ENCODE measurements around the gene NFKB1.

The NFKB1 gene

DNA sequence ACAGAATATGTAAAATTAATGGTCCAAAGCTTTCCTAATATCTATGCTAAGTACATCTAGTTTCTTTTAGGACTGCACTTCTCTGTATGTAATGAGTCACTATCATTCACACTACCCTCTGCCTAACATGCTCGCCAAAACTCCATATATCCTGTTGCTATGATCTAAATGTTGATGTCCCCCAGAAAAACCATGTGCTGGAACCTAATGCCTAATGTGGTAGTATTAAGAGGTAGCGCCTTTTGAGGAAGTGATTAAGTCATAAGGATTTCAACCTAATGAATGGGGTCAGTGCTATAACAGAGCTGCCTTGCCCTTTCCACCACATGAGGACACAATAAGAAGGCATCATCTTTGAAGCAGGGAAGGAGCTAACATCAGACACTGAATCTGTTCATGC is 34.9 kb upstream of the NFKB1 start:
- H3K9me3 ChIP-seq (ENCODE audit: insufficient read depth, low read length): no peaks in the 10 kb centered on the region
- no peaks in the 10 kb centered on the region for H3F3A ChIP-seq (ENCODE audit: insufficient read depth)
- H3K27ac ChIP-seq (ENCODE audit: low read depth, low read length): no peak overlapping the region
- H3K79me2 ChIP-seq (ENCODE audit: insufficient read depth, low read length): no peaks in the 10 kb centered on the region
- no peak overlapping the region for H3K4me3 ChIP-seq (ENCODE audit: insufficient read depth, low read length, poor library complexity, severe bottlenecking)
- H4K20me1 ChIP-seq (ENCODE audit: low read depth, low read length): no peaks in the 10 kb centered on the region
- no peaks in the 10 kb centered on the region for H3K36me3 ChIP-seq (ENCODE audit: low read length)
- no peaks in the 10 kb centered on the region for H3K27me3 ChIP-seq (ENCODE audit: low read length)
- H3K9ac ChIP-seq (ENCODE audit: low read length): no peak overlapping the region
- H3K4me2 ChIP-seq (ENCODE audit: low read depth, low read length, poor library complexity, severe bottlenecking): no peak overlapping the region
- TF ChIP-seq, protein P1, sequence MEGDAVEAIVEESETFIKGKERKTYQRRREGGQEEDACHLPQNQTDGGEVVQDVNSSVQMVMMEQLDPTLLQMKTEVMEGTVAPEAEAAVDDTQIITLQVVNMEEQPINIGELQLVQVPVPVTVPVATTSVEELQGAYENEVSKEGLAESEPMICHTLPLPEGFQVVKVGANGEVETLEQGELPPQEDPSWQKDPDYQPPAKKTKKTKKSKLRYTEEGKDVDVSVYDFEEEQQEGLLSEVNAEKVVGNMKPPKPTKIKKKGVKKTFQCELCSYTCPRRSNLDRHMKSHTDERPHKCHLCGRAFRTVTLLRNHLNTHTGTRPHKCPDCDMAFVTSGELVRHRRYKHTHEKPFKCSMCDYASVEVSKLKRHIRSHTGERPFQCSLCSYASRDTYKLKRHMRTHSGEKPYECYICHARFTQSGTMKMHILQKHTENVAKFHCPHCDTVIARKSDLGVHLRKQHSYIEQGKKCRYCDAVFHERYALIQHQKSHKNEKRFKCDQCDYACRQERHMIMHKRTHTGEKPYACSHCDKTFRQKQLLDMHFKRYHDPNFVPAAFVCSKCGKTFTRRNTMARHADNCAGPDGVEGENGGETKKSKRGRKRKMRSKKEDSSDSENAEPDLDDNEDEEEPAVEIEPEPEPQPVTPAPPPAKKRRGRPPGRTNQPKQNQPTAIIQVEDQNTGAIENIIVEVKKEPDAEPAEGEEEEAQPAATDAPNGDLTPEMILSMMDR (IDR thresholded peaks at IDR 0.05; ENCODE audit: insufficient read depth, low read length, poor library complexity, severe bottlenecking): no peak
- TF ChIP-seq EZH2phosphoT487 (conservative IDR thresholded peaks at IDR 0.05; ENCODE audit: low read length): no peak
- H3K9me2 ChIP-seq (replicated peaks; ENCODE audit: insufficient read depth, low read length): no peaks in the 10 kb centered on the region
- H2AFZ ChIP-seq (ENCODE audit: low read depth, low read length, severe bottlenecking): no peak overlapping the region

DNA sequence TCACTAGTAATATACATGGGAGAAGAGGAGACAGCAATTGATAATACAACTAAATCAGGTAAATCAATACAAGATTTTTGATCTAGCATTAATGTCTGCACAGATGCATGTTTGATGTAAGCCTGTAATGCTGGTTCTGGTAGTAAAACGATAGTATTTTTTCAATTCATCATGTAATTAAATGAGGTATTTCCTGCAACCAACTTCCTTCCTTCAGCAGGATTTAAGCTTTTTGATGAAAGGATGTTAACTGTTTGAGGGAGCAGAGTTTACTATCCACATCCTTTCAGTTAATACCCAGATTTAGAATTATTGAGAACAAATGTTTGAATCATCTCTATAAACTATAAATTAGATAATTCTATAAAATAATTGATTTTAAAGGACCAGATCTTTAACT is 31.4 kb upstream of the NFKB1 start:
- Histone ChIP-seq H3K9me3 (ENCODE audit: insufficient read depth, low read length) (no peaks in the 10 kb centered on the region), H3K4me2 (ENCODE audit: low read depth, low read length, poor library complexity, severe bottlenecking) (no peak overlapping the region), H4K20me1 (ENCODE audit: low read depth, low read length) (no peaks in the 10 kb centered on the region), H2AFZ (ENCODE audit: low read depth, low read length, severe bottlenecking) (no peak overlapping the region), H3K9me2 (replicated peaks; ENCODE audit: insufficient read depth, low read length) (no peaks in the 10 kb centered on the region), H3K27ac (ENCODE audit: low read depth, low read length) (no peak overlapping the region), H3K27me3 (ENCODE audit: low read length) (no peaks in the 10 kb centered on the region), H3K4me3 (ENCODE audit: insufficient read depth, low read length, poor library complexity, severe bottlenecking) (no peak overlapping the region), H3F3A (ENCODE audit: insufficient read depth) (no peaks in the 10 kb centered on the region), H3K36me3 (ENCODE audit: low read length) (no peaks in the 10 kb centered on the region), H3K9ac (ENCODE audit: low read length) (no peak overlapping the region), H3K79me2 (ENCODE audit: insufficient read depth, low read length) (no peaks in the 10 kb centered on the region)
- no peak for TF ChIP-seq EZH2phosphoT487 (conservative IDR thresholded peaks at IDR 0.05; ENCODE audit: low read length)
- TF ChIP-seq, protein P1 (IDR thresholded peaks at IDR 0.05; ENCODE audit: insufficient read depth, low read length, poor library complexity, severe bottlenecking): no peak

DNA sequence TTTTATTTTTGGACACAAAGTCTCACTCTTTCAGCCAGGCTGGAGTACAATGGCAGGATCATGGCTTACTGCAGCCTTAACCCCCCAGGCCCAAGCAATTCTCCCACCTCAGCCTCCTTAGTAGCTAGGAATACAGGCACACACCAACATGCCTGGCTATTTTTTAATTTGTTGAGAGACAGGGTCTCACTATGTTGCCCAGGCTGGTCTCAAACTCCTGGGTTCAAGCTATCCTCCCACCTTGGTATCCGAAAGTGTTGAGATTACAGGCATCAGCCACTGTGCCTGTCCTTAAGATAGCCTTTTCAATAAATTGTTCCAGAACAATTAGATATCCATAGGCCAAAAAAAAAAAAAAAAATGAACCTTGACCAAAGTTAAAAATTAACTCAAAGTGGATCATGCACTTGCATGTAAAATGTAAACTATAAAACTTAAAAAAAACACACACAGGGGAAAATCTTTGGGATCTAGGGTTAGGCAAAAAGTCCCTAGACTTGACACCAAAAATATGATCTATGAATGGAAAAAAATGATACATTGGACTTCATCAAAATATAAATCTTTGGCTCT is 28.6 kb upstream of the NFKB1 start:
- Histone ChIP-seq H3K36me3 (ENCODE audit: low read length) (no peaks in the 10 kb centered on the region), H3K4me2 (ENCODE audit: low read depth, low read length, poor library complexity, severe bottlenecking) (no peak overlapping the region), H2AFZ (ENCODE audit: low read depth, low read length, severe bottlenecking) (no peak overlapping the region), H3F3A (ENCODE audit: insufficient read depth) (no peaks in the 10 kb centered on the region), H3K9me2 (replicated peaks; ENCODE audit: insufficient read depth, low read length) (no peaks in the 10 kb centered on the region), H3K4me3 (ENCODE audit: insufficient read depth, low read length, poor library complexity, severe bottlenecking) (no peak overlapping the region), H3K27ac (ENCODE audit: low read depth, low read length) (no peak overlapping the region), H4K20me1 (ENCODE audit: low read depth, low read length) (no peaks in the 10 kb centered on the region), H3K79me2 (ENCODE audit: insufficient read depth, low read length) (no peaks in the 10 kb centered on the region), H3K9ac (ENCODE audit: low read length) (no peak overlapping the region), H3K27me3 (ENCODE audit: low read length) (no peaks in the 10 kb centered on the region), H3K9me3 (ENCODE audit: insufficient read depth, low read length) (no peaks in the 10 kb centered on the region)
- TF ChIP-seq, protein P1 (IDR thresholded peaks at IDR 0.05; ENCODE audit: insufficient read depth, low read length, poor library complexity, severe bottlenecking): no peak
- no peak for TF ChIP-seq EZH2phosphoT487 (conservative IDR thresholded peaks at IDR 0.05; ENCODE audit: low read length)

All from SU-DHL-6 (cell line).